ENCODE data around the gene FAM163B. TPM values are rescaled to one million over a fixed set of nuclear protein-coding genes. Genes with fewer than 3 reads are reported as not detected.
A peak's percentile ranks its signal among the peaks of the same experiment; 100 is the strongest.

Gene FAM163B
- polyA plus RNA-seq, 3 donors from 2014 or later: not detected

DNA sequence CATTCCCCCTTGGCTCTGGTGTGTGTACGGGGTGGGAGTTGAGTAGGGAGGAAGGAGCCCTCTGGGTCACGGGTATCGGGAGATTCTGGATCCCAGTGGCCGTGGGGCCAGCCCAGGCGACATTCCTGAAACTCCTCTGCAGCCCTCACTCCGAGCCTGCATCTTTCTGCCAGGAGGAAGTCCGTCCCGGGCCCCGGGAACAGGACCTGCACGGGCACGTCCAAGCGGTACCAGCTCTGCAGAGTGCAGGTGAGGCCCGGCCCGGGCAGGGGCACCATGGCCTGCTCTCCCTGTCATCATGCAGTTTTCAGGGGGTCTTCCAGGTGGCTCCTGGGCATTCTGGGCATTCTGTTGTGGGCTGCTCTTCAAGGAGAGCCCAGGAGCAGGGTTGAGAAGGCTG lies 71.0 kb downstream of the FAM163B start:
- no peak for DNase-seq
- Mint-ChIP-seq H3K27ac (no peak overlapping the region), H3K9me3 (no peaks in the 10 kb centered on the region), H3K4me1 (no peaks in the 10 kb centered on the region), H3K27me3 (ENCODE audit: low read depth in 3 of 3) (peaks cover 2 to 10% (median 8%) of the 10 kb centered on the region in 3 donors), H3K36me3 (no peaks in the 10 kb centered on the region), H3K4me3 (no peak overlapping the region)

DNA sequence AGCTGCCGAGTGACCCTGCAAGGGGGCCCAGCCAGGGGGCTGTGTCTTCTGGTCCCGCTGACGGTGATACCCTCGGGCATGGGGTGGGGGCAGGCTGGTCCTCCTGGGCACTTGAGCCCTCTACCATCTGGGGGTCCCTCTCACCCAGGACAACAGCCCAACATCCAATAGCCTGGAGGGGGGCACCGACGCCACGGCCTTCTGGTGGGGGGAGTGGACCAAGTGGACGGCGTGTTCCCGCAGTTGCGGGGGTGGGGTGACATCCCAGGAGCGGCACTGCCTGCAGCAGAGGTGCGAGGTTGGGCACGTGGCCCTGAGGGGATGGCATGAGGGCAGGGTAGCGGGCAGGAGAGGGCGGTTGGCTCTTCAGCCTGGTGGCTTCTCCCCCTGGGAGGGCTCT lies 71.9 kb downstream of the FAM163B start:
- Mint-ChIP-seq H3K27ac (no peak overlapping the region), H3K27me3 (ENCODE audit: low read depth in 3 of 3) (peaks cover 2 to 12% (median 11%) of the 10 kb centered on the region in 3 donors), H3K4me1 (no peaks in the 10 kb centered on the region)

DNA sequence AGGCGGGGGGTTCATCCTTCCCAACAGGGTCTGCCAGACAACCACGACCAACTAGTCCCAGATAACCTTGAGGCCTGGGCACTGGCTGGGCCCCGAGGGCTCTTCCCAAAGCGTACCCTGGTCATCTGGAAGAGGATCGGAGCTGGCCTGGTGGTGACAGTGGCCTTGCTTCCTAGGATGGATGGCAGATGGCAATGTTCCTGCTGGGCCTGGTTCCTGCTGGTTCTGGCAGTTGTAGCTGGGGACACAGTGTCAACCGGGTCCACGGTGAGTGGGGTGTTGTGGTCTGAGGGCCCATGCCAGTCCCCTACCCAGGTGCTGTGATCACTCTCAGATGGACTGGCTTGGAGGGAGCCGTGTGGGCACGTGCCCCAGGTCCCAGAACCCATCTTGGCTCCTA lies 72.7 kb downstream of the FAM163B start:
- Mint-ChIP-seq H3K4me3 (no peak overlapping the region), H3K27ac (no peak overlapping the region), H3K36me3 (no peaks in the 10 kb centered on the region), H3K4me1 (no peaks in the 10 kb centered on the region), H3K27me3 (ENCODE audit: low read depth in 3 of 3) (peaks cover 2 to 12% (median 9%) of the 10 kb centered on the region in 3 donors), H3K9me3 (no peaks in the 10 kb centered on the region)
- no peak for DNase-seq

More for the DNA sequence above, 71.9 kb downstream of the FAM163B start:
- no peak overlapping the region for H3K4me3 Mint-ChIP-seq
- no peaks in the 10 kb centered on the region for H3K9me3 Mint-ChIP-seq
- DNase-seq: no peak
- no peaks in the 10 kb centered on the region for H3K36me3 Mint-ChIP-seq

DNA sequence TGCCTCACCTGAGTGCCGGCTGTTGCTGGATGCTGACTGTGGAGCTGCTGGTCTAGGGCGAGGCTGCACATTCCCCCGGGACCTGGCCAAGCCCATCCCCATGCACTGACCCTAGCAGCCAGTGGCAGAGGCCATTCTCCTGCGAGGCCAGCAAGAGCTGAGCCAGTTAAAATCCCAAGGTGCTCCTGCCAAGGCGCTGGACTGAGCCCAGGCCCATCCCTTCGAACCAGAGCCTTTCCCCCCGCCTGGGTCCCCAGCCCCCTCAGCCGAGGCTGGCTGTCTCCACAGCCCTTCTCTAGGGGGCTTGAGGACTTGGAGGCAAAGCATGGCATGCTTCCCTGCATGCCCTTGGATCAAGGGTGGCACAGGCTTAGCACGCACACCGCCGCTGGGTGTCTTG lies 73.1 kb downstream of the FAM163B start:
- no peaks in the 10 kb centered on the region for H3K4me1 Mint-ChIP-seq
- H3K36me3 Mint-ChIP-seq: no peaks in the 10 kb centered on the region
- H3K27ac Mint-ChIP-seq: no peak overlapping the region
- H3K4me3 Mint-ChIP-seq: no peak overlapping the region
- no peaks in the 10 kb centered on the region for H3K9me3 Mint-ChIP-seq
- peaks cover 2 to 12% (median 11%) of the 10 kb centered on the region in 3 donors for H3K27me3 Mint-ChIP-seq (ENCODE audit: low read depth in 3 of 3)
- no peak for DNase-seq

DNA sequence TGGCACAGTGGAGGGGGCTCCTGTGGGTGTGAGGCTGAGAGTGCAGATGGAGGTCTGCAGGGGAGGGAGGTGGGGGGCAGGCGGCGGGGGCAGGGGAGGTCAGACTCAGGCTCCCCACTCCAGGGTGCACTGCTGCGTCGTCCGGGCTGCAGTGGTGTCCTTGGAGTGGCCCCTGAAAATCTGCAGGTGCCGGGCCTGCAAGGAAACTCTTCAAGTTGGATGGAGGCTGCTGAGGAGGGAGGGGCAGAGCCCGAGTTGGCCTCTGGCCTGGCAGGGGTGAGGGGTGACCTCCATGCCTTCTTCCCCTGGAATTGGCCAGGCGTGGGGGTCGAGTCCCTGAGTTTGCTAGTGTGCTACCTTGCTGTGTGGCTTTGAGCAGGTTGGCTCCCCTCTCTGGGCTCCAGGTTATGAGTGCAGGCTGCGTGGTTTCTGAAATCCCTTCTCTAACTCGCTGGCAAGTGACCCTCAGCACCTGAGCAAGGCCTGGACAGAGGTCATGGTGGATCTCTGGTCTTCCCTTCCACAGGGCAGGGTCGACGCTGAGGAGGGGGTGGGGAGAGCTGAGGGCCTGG lies 73.8 kb downstream of the FAM163B start:
- DNase-seq: no peak
- Mint-ChIP-seq H3K36me3 (no peaks in the 10 kb centered on the region), H3K4me3 (no peak overlapping the region), H3K27ac (no peak overlapping the region), H3K27me3 (ENCODE audit: low read depth in 3 of 3) (peaks cover 2 to 11% (median 9%) of the 10 kb centered on the region in 3 donors), H3K4me1 (no peaks in the 10 kb centered on the region), H3K9me3 (no peaks in the 10 kb centered on the region)

DNA sequence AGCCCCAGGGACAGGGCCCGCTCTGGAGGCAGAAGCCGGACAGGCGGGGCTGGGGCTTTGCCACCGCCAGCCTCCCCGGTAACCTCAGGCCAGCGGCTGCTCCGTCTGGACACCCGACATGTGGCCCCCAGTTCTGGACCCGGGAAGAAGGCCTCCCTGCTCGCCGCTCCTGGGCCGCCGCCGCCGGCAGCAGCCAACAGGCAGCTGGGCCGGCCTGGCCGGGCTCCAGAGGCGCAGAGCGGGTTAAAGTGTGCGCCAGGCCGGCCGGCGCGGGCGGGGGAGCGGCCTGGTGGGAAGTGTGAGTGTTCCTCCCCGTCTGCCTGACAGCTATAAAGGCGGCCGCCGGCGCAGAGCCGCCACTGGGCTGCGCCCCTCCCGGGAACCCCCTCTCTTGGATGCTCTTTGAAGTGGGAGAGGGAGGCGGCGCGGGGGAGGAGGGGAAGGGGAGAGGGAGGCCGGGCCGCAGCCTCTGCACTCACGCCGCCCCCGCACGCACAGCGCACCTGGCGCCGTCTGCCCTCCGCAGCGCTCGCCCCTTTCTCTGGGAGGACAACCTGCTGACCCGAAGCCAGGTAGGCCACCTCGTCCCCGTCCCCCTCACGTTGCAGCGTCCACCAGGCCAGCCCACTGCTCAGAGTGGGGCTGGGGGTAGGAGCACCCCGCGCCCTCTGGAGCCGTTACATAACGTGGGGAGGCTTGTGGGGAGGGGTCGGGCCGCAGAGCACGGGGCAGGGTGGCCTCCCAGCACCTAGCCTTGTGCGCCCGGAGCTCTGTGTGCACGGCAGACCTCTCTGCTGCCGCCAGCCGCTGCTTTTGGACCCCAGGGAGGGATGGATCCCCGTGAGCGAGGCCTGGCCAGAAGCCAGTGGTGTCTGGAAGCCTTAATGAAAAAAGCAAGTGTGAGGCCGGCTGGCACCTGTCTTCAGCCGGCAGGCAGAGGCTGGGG lies 74.6 kb downstream of the FAM163B start, which contains the start of gene ADAMTSL2:
Gene ADAMTSL2 (plus strand): TSS at position 359 of the 946 bp plus-strand sequence. CDS start 2,009 bp downstream, outside the sequence.
- no peak within 1 kb of the TSS for H3K4me3 Mint-ChIP-seq
- peaks cover 2 to 11% (median 9%) of the 10 kb centered on the region in 3 donors for H3K27me3 Mint-ChIP-seq (ENCODE audit: low read depth in 3 of 3)
- H3K4me1 Mint-ChIP-seq: no peaks in the 10 kb centered on the region
- DNase-seq: no peak
- no peak within 1 kb of the TSS for H3K27ac Mint-ChIP-seq
- H3K36me3 Mint-ChIP-seq: no peaks in the 10 kb centered on the region
- no peaks in the 10 kb centered on the region for H3K9me3 Mint-ChIP-seq

DNA sequence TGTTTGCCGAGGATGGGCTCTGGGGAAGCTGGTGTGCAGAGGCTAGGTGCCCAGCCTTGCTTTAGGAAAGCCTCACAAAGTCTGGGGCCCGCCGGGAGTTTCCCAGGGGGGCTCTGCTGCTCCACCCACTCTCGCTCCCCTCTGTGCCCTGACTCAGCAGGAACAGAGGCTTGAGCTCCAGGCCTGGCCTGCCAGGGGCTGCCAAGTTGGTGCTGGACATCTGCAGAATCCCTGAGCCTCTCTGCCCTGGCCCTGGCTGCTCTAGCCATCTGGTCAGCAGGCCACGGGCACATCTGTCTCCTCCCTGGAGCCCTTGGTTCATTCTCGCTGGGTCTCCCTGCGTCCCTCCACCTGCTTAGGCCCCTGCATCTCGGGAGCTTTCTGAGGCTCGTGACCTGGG lies 75.3 kb downstream of the FAM163B start:
- Mint-ChIP-seq H3K9me3 (no peaks in the 10 kb centered on the region), H3K4me1 (no peaks in the 10 kb centered on the region), H3K27me3 (ENCODE audit: low read depth in 3 of 3) (peaks cover 2 to 6% (median 6%) of the 10 kb centered on the region in 3 donors), H3K27ac (no peak overlapping the region), H3K4me3 (no peak overlapping the region), H3K36me3 (no peaks in the 10 kb centered on the region)
- no peak for DNase-seq

DNA sequence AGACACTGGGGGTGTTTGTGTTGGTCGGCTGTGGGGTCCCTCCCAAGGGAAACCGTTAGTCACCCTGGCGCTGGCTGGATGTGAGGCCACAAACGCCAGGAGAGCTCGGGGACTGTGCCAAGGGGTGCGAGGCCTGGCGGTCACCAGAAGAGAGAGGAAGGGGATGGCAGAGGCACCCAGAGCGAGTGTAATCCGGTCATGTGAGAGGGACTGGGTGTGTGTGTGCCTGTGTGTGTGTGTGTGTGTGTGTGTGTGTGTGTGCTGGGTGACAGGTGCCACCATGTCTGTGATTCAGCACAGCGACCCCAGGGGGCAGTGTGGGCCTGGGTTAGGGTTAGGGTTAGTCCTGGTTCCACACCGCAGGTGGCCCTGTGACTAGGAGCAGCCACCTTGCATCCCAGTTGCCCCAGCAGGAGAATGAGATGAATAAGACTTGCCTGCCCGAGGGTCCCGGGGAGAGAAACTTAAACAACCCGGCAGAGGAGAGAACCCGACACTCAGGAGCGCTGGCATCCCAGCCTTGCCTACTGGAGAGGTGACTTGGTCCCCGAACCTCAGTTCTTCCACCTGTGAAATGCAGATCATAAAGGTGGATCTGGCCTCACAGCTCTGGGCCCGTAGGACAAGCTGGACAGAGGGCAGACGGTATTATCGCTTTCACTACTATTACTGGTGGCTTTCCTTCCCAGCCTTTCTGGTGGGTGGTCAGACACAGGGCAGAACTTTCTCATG lies 76.1 kb downstream of the FAM163B start:
- no peaks in the 10 kb centered on the region for H3K4me1 Mint-ChIP-seq
- H3K27ac Mint-ChIP-seq: no peak overlapping the region
- H3K36me3 Mint-ChIP-seq: no peaks in the 10 kb centered on the region
- H3K27me3 Mint-ChIP-seq (ENCODE audit: low read depth in 3 of 3): peaks cover 2 to 6% (median 4%) of the 10 kb centered on the region in 3 donors
- H3K9me3 Mint-ChIP-seq: no peaks in the 10 kb centered on the region
- DNase-seq: peak; percentile 33 to 38 (median 36)
- no peak overlapping the region for H3K4me3 Mint-ChIP-seq

DNA sequence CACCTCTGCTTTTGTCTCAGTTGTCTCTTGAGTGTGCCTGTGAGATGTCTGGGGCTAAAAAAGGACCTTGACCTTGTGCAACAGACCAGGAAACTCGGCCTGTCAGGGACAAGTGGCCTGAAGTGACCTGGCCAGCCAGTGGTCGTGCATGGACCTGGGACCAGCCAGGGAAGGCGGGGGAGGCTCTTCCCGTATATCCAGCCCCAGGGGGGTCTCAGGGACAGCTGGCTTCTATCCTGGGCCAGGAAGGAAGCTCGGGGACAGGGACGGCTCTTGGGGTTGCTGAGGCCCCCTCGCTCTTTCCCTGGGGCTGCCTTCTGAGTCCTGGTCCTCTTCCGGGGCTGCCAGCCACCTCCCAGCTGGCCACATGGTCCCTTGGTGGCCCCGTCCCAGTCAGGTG lies 77.9 kb downstream of the FAM163B start:
- H3K27me3 Mint-ChIP-seq (ENCODE audit: low read depth in 3 of 3): peaks cover 1 to 6% (median 4%) of the 10 kb centered on the region in 3 donors
- H3K9me3 Mint-ChIP-seq: no peaks in the 10 kb centered on the region
- H3K4me3 Mint-ChIP-seq: no peak overlapping the region

DNA sequence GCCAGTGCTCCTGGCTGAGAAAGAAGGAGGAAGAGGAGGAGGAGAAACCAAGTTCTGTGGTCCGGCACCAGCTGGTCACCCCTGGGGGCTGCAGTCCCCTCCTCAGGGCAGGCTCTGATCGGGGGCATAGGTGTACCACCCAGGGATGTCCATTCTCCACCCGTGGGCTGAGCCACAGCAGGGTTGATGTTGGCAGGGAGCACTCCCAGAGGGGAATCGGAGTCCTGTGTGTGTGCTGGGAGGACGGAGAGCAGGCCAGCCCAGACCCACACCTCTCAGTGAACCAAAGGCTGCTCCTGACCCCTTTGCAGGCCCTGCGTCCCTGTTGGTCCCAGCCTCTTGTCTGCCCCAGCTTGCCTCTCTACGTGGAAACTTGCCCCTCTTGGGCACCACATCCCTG lies 79.3 kb downstream of the FAM163B start:
- Mint-ChIP-seq H3K36me3 (no peaks in the 10 kb centered on the region), H3K27me3 (ENCODE audit: low read depth in 3 of 3) (peaks cover 1 to 8% (median 2%) of the 10 kb centered on the region in 3 donors), H3K27ac (no peak overlapping the region), H3K9me3 (no peaks in the 10 kb centered on the region), H3K4me3 (no peak overlapping the region), H3K4me1 (no peaks in the 10 kb centered on the region)
- no peak for DNase-seq

More for the DNA sequence above, 77.9 kb downstream of the FAM163B start:
- no peaks in the 10 kb centered on the region for H3K36me3 Mint-ChIP-seq
- H3K27ac Mint-ChIP-seq: no peak overlapping the region
- no peak for DNase-seq
- no peaks in the 10 kb centered on the region for H3K4me1 Mint-ChIP-seq

DNA sequence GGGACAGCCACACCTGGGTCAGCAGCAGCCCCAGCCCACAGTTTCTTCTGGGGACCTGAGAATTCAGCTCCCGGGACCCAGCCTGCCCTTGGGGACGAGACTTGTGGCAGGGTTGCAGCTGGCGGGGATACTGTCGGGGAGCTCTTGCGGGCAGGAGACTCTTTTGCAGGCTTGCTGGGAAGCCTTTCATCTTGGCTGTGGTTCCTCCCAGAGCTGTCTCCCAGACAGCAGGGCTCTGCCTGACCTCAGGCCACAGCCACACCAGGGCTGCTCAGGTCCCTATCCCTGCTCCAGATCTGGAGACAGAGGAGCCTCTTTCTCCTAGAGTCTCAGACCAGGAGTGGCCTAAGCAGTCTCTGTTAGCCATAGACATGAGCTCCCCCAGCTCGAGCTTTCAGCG lies 79.7 kb downstream of the FAM163B start:
- H3K4me3 Mint-ChIP-seq: no peak overlapping the region
- H3K36me3 Mint-ChIP-seq: no peaks in the 10 kb centered on the region
- H3K27ac Mint-ChIP-seq: no peak overlapping the region
- H3K27me3 Mint-ChIP-seq (ENCODE audit: low read depth in 3 of 3): peaks cover 1 to 8% (median 2%) of the 10 kb centered on the region in 3 donors
- no peak for DNase-seq
- H3K9me3 Mint-ChIP-seq: no peaks in the 10 kb centered on the region
- H3K4me1 Mint-ChIP-seq: no peaks in the 10 kb centered on the region

DNA sequence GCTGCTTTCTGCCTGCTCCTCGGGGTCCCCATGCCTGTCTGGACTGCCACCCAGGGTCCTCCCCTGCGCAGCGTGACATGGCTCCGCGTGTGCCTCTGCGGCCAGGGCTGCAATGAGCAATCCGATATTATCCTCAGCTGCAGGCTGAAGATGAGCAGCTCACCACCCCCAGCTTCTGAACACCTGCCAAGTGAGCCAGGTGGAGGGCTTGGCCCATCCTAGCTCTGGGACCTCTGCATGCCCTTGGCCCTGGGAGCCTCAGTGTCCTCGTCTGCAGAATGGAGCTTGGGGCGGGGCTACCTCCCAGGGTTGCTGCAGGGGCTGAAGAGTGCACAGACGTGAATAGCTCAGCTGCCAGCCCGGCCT lies 80.3 kb downstream of the FAM163B start:
- Mint-ChIP-seq H3K4me3 (no peak overlapping the region), H3K9me3 (no peaks in the 10 kb centered on the region), H3K4me1 (no peaks in the 10 kb centered on the region), H3K27me3 (ENCODE audit: low read depth in 3 of 3) (peaks cover 1 to 8% (median 2%) of the 10 kb centered on the region in 3 donors), H3K36me3 (no peaks in the 10 kb centered on the region), H3K27ac (no peak overlapping the region)
- no peak for DNase-seq

DNA sequence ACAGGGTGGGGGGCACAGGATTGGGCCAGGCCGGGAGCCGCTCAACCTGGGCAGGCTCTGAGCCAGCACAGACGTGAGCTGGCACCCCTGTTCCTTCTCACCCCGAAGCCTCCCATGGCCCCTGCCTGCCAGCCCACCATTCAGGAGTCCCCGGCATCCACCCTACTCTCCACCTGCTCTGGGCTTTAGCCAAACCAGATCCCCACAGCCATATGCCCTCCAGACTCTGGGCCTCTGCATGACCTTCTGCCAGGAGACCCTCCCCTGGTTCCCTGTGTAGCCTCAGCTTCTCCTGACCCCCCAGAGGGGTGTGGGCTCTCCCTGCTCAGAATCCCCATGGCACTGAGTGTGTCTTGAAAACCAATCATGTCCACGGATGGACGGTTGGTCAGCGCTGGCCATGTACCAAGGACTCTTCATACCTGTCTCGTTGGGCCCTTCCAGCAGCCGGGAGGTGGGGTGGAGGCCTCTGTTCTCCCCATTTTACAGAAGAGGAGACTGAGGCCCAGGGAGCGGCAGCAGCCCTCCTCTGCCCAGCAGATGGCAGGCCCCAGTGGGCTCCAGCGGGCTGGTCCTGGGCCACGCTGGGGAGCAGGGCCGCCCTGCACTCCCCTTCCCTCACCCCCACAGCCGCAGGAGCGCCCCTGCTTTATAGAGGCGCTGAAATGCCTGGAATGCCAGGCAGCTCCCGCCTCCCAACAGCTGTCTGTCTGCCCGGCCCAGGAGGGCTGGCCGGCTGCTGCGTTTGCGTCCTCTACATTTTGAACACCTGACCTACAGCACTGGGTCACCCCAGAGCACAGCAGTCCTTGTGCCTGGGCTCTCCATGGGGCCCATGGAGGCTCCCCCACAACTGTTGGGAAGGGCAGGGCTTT lies 81.0 kb downstream of the FAM163B start:
- no peaks in the 10 kb centered on the region for H3K9me3 Mint-ChIP-seq
- no peaks in the 10 kb centered on the region for H3K4me1 Mint-ChIP-seq
- no peak overlapping the region for H3K4me3 Mint-ChIP-seq
- no peak overlapping the region for H3K27ac Mint-ChIP-seq
- H3K36me3 Mint-ChIP-seq: no peaks in the 10 kb centered on the region
- peaks cover 1 to 11% (median 2%) of the 10 kb centered on the region in 3 donors for H3K27me3 Mint-ChIP-seq (ENCODE audit: low read depth in 3 of 3)
- DNase-seq: no peak

Measured in immature natural killer cell (primary cell).